H9 (cell line): ENCODE data around the gene VAV2. TPM values are rescaled to one million over a fixed set of nuclear protein-coding genes. Genes with fewer than 3 reads are reported as not detected.

Source experiments
- DNase-seq: peaks from one replicate; pipeline ENCODE4 v3.0.0-alpha.2; 2017
- H2AFZ ChIP-seq: one replicate; pipeline ENCODE4 v1.6.1; 2013; ENCODE audit warnings: mild to moderate bottlenecking, low read length, control low read depth, moderate library complexity
- H2AK5ac ChIP-seq: 2 replicates; pipeline ENCODE4 v1.6.1; 2013; ENCODE audit warnings: low read length, control low read depth, mixed read lengths; ENCODE audit not compliant: insufficient read length
- H2BK120ac ChIP-seq: one replicate; pipeline ENCODE4 v1.6.1; 2013; ENCODE audit warnings: low read depth, mild to moderate bottlenecking, low read length, control low read depth, inconsistent platforms; ENCODE audit not compliant: poor library complexity, severe bottlenecking
- H2BK12ac ChIP-seq: 2 replicates; pipeline ENCODE4 v1.6.1; 2013; ENCODE audit warnings: low read length, control low read depth, mixed read lengths, low read depth; ENCODE audit not compliant: insufficient read length
- H2BK15ac ChIP-seq: 2 replicates; pipeline ENCODE4 v1.6.1; 2013; ENCODE audit warnings: low read depth, low read length, control low read depth
- H2BK20ac ChIP-seq: one replicate; pipeline ENCODE4 v1.6.1; 2013; ENCODE audit warnings: low read depth, mild to moderate bottlenecking, low read length, control low read depth, inconsistent platforms; ENCODE audit not compliant: poor library complexity, severe bottlenecking
- H2BK5ac ChIP-seq: 2 replicates; pipeline ENCODE4 v1.6.1; 2013; ENCODE audit warnings: low read length, control low read depth, mixed read lengths; ENCODE audit not compliant: insufficient read length
- H3K14ac ChIP-seq: 2 replicates; pipeline ENCODE4 v1.6.1; 2013; ENCODE audit warnings: low read length, control low read depth; ENCODE audit not compliant: insufficient read depth
- H3K18ac ChIP-seq: 2 replicates; pipeline ENCODE4 v1.6.1; 2013; ENCODE audit warnings: low read depth, mild to moderate bottlenecking, mixed read lengths, low read length, control low read depth; ENCODE audit not compliant: insufficient read length
- H3K23ac ChIP-seq: 2 replicates; pipeline ENCODE4 v1.6.1; 2013; ENCODE audit warnings: low read length, control low read depth, mixed read lengths, low read depth; ENCODE audit not compliant: insufficient read length
- H3K23me2 ChIP-seq: 2 replicates; pipeline ENCODE4 v1.6.1; 2013; ENCODE audit warnings: low read depth, mild to moderate bottlenecking, mixed read lengths, low read length, control low read depth; ENCODE audit not compliant: insufficient read length, poor library complexity, severe bottlenecking
- H3K27ac ChIP-seq: 2 replicates; pipeline ENCODE4 v1.5.1; 2013; ENCODE audit warnings: low read length, control low read depth, mixed read lengths, low read depth; ENCODE audit not compliant: insufficient read length
- H3K27me3 ChIP-seq: 2 replicates; pipeline ENCODE4 v1.6.1; 2013; ENCODE audit warnings: low read length, control low read depth, inconsistent platforms; ENCODE audit not compliant: insufficient read depth
- H3K4ac ChIP-seq: 2 replicates; pipeline ENCODE4 v1.6.1; 2013; ENCODE audit warnings: low read depth, mild to moderate bottlenecking, control low read depth, inconsistent platforms, low read length, moderate library complexity
- H3K4me1 ChIP-seq: 2 replicates; pipeline ENCODE4 v1.6.1; 2013; ENCODE audit warnings: low read length, control low read depth, inconsistent platforms; ENCODE audit not compliant: insufficient read depth
- H3K4me2 ChIP-seq: 2 replicates; pipeline ENCODE4 v1.6.1; 2013; ENCODE audit warnings: low read length, control low read depth, mixed read lengths; ENCODE audit not compliant: insufficient read length, insufficient read depth
- H3K56ac ChIP-seq: 2 replicates; pipeline ENCODE4 v1.6.1; 2013; ENCODE audit warnings: low read depth, mild to moderate bottlenecking, mixed read lengths, low read length, control low read depth; ENCODE audit not compliant: insufficient read length
- H3K79me1 ChIP-seq: 2 replicates; pipeline ENCODE4 v1.6.1; 2013; ENCODE audit warnings: low read depth, mild to moderate bottlenecking, moderate library complexity, low read length, control low read depth, inconsistent platforms; ENCODE audit not compliant: insufficient read depth, poor library complexity, severe bottlenecking
- H3K79me2 ChIP-seq: 2 replicates; pipeline ENCODE4 v1.6.1; 2013; ENCODE audit warnings: low read length, control low read depth, inconsistent platforms; ENCODE audit not compliant: insufficient read depth
- H3K9ac ChIP-seq: 2 replicates; pipeline ENCODE4 v1.6.1; 2013; ENCODE audit warnings: low read length, control low read depth, mixed read lengths; ENCODE audit not compliant: insufficient read length; ENCODE audit errors: extremely low read depth
- H3K9me3 ChIP-seq: one replicate; pipeline ENCODE4 v1.6.1; 2013; ENCODE audit warnings: low read depth, low read length, inconsistent platforms; ENCODE audit not compliant: control insufficient read depth
- H3T11ph ChIP-seq: one replicate; pipeline ENCODE4 v1.6.1; 2013; ENCODE audit warnings: mild to moderate bottlenecking, low read length, control low read depth, inconsistent platforms
- H4K20me1 ChIP-seq: one replicate; pipeline ENCODE4 v1.6.1; 2013; ENCODE audit not compliant: control insufficient read depth, insufficient read length, insufficient read depth
- H4K5ac ChIP-seq: 2 replicates; pipeline ENCODE4 v1.6.1; 2013; ENCODE audit warnings: low read depth, mild to moderate bottlenecking, mixed read lengths, low read length, control low read depth; ENCODE audit not compliant: insufficient read length
- H4K8ac ChIP-seq: replicated peaks from 2 replicates; pipeline ENCODE4 v1.6.1; 2013; ENCODE audit warnings: low read length, control low read depth, mixed read lengths, low read depth; ENCODE audit not compliant: insufficient read length
- H4K91ac ChIP-seq: 2 replicates; pipeline ENCODE4 v1.6.1; 2013; ENCODE audit warnings: low read depth, mild to moderate bottlenecking, moderate library complexity, mixed read lengths, low read length, control low read depth; ENCODE audit not compliant: insufficient read length
- H3K27ac Mint-ChIP-seq, 3 experiments: 2 replicates in 2 of 3; 3 replicates in 1 of 3; pipeline ENCODE4 v1.8.0; 2020 to 2021; ENCODE audit warnings: mixed read lengths in 3 of 3, mild to moderate bottlenecking in 1 of 3, moderate library complexity in 1 of 3
- H3K27me3 Mint-ChIP-seq: 2 replicates; pipeline ENCODE4 v1.8.0; 2021; ENCODE audit warnings: low read depth, mild to moderate bottlenecking, moderate library complexity, mixed read lengths
- H3K36me3 Mint-ChIP-seq, 3 experiments: 2 replicates in 2 of 3; 3 replicates in 1 of 3; pipeline ENCODE4 v1.8.0; 2020 to 2021; ENCODE audit warnings: low read depth in 3 of 3, mixed read lengths in 3 of 3; ENCODE audit not compliant: insufficient read depth in 1 of 3
- H3K4me1 Mint-ChIP-seq, 2 experiments: 2 replicates each; pipeline ENCODE4 v1.8.0; 2020; ENCODE audit warnings: mixed read lengths in 2 of 2
- H3K4me3 Mint-ChIP-seq, 2 experiments: 2 replicates in 1 of 2; 3 replicates in 1 of 2; pipeline ENCODE4 v1.8.0; 2020 to 2021; ENCODE audit warnings: mild to moderate bottlenecking in 2 of 2, mixed read lengths in 2 of 2, moderate library complexity in 1 of 2
- H3K9me3 Mint-ChIP-seq, 2 experiments: 2 replicates in 1 of 2; 3 replicates in 1 of 2; pipeline ENCODE4 v1.8.0; 2020; ENCODE audit warnings: mild to moderate bottlenecking in 2 of 2, mixed read lengths in 2 of 2, moderate library complexity in 1 of 2
- CTCF ChIP-seq: fragments of 200-600 bp; sonication (generic); conservative IDR thresholded peaks from 3 replicates; pipeline ENCODE4 v1.8.0; 2021; ENCODE audit warnings: antibody characterized with exemption, mild to moderate bottlenecking
- WGBS: extraction: QIAGEN DNeasy Blood & Tissue Kit; methylation state at CpG from one replicate; pipeline ENCODE4 v1.1.7; 2013; ENCODE audit warnings: missing lambda C conversion rate, low lambda C conversion rate, mixed read lengths; ENCODE audit not compliant: insufficient read length; ENCODE audit errors: extremely low coverage; 5-methylcytosine and 5-hydroxymethylcytosine counted together
- total RNA-seq: library from RNA; stranded (reverse); gene quantifications from 2 replicates; pipeline ENCODE4 v1.2.1, GENCODE V29; 2021

The VAV2 gene
- total RNA-seq, 1 experiment from 2014 or later, result 58.7 TPM

- no peaks in the 10 kb centered on the region for H3K79me1 ChIP-seq
- Mint-ChIP-seq H3K27ac (no peak overlapping the region; a peak in 1 of 7 replicates), H3K4me3 (no peak overlapping the region; a peak in 1 of 5 replicates), H3K27me3 (no peaks in the 10 kb centered on the region), H3K36me3 (peaks cover 7 to 58% (median 39%) of the 10 kb centered on the region in 3 experiments), H3K9me3 (no peaks in the 10 kb centered on the region), H3K4me1 (no peaks in the 10 kb centered on the region)
- H2BK15ac ChIP-seq, result no peak overlapping the region
- H3K9ac ChIP-seq, result no peak overlapping the region
- H3K4ac ChIP-seq, result no peak overlapping the region
- H3K27ac ChIP-seq, result no peak overlapping the region
- H3K56ac ChIP-seq, result no peak overlapping the region
- no peaks in the 10 kb centered on the region for H3K9me3 ChIP-seq
- no peak overlapping the region for H4K5ac ChIP-seq
- DNase-seq, result no peak
- H4K20me1 ChIP-seq, result no peaks in the 10 kb centered on the region
- H4K8ac ChIP-seq, result no peak overlapping the region
- H2BK5ac ChIP-seq, result no peak overlapping the region
- H3K27me3 ChIP-seq, result no peaks in the 10 kb centered on the region
- no peak overlapping the region for H2BK20ac ChIP-seq
- no peak overlapping the region for H3K14ac ChIP-seq
- no peaks in the 10 kb centered on the region for H3K4me1 ChIP-seq
- no peak overlapping the region for H3K4me2 ChIP-seq
- no peak overlapping the region for H3K23ac ChIP-seq
- H3T11ph ChIP-seq, result no peak overlapping the region
- no peak overlapping the region for H4K91ac ChIP-seq
- H2BK12ac ChIP-seq, result no peak overlapping the region
- H3K79me2 ChIP-seq, result no peaks in the 10 kb centered on the region
- WGBS, result no CpG with 5 or more reads among the region's 8 CpGs
- H2AFZ ChIP-seq, result no peak overlapping the region
- H2BK120ac ChIP-seq, result no peak overlapping the region
- no peak overlapping the region for H2AK5ac ChIP-seq
- no peak for TF ChIP-seq CTCF
- H3K18ac ChIP-seq, result no peak overlapping the region
- H3K23me2 ChIP-seq, result no peaks in the 10 kb centered on the region
Measured at GRCh38 chr9:133779081-133779480, 213.0 kb downstream of the VAV2 start.
